Left lung (tissue), 10 donors: ENCODE data around the gene PDCD1. TPM values are rescaled to one million over a fixed set of nuclear protein-coding genes. Genes with fewer than 3 reads are reported as not detected.
A peak's percentile ranks its signal among the peaks of the same experiment; 100 is the strongest.

ENCODE experiments used
- ATAC-seq: fragments of 200-7000 bp; cut with Tn5 transposase; one replicate; pipeline ENCODE4 v1.9.1; 2020; ENCODE audit warnings: moderate library complexity
- DNase-seq, 4 donors: peaks; one replicate each; pipeline ENCODE4 v3.0.0-alpha.2; 2013 to 2020
- H3K27ac ChIP-seq, 2 donors: fragments of 200-600 bp; sonication (generic) in 1 of 2; one replicate each; pipeline versions ENCODE4 v1.5.0 to v1.8.0; 2020 to 2021
- H3K27me3 ChIP-seq, 2 donors: fragments of 200-600 bp; sonication (generic) in 1 of 2; one replicate each; pipeline versions ENCODE4 v1.5.0 to v1.8.0; 2020 to 2021
- H3K36me3 ChIP-seq, 2 donors: fragments of 200-600 bp; sonication (generic) in 1 of 2; one replicate each; pipeline versions ENCODE4 v1.5.0 to v1.8.0; 2020 to 2021
- H3K4me1 ChIP-seq, 2 donors: fragments of 200-600 bp; one replicate each; pipeline ENCODE4 v1.8.0; 2021
- H3K4me3 ChIP-seq, 2 donors: fragments of 200-600 bp; sonication (generic) in 1 of 2; one replicate each; pipeline versions ENCODE4 v1.5.0 to v1.8.0; 2020 to 2021; ENCODE audit warnings: mild to moderate bottlenecking in 1 of 2
- H3K9me3 ChIP-seq, 2 donors: fragments of 200-600 bp; sonication (generic) in 1 of 2; one replicate each; pipeline versions ENCODE4 v1.5.0 to v1.8.0; 2020 to 2021
- CTCF ChIP-seq, 2 donors: fragments of 200-600 bp; sonication (generic) in 1 of 2; IDR thresholded peaks; one replicate each; pipeline versions ENCODE4 v1.5.0 to v1.8.0; 2021; ENCODE audit warnings: antibody characterized with exemption in 2 of 2
- intact Hi-C, 2 donors: fragments of 100-400 bp; cut with DNase I; formaldehyde crosslinking; loops; one replicate each; pipeline versions ENCODE4 v1.11.2 to v1.14.2; 2022
- polyA plus RNA-seq, 6 donors: library from polyadenylated mRNA; unstranded; fragments of 120-200 nt; gene quantifications; one replicate each; pipeline ENCODE4 v1.2.1, GENCODE V29; 2013; ENCODE audit not compliant: insufficient read length in 6 of 6
- total RNA-seq, 2 donors: library from RNA; stranded (reverse); fragmentation: NEBNext Ultra II Directional; extraction: Animal tissue kit (Norgen Biotek cat#: 25700); gene quantifications; one replicate each; pipeline ENCODE4 v1.2.1, GENCODE V29; 2021
- donor health status: DM: no; HTN: yes; CAD: no.
- donor health status: DM: no; HTN: no; CAD: no.

PDCD1 gene
- total and polyA plus RNA-seq, 8 donors, result 0.15 to 1.1 (median 0.31) TPM

GRCh38 chr2:241857041-241857541, 1.6 kb downstream of the PDCD1 start:
- H3K4me3 ChIP-seq, result peak overlapping the region in 1 of 2 donors; percentile 28
- DNase-seq (peak in 1 of 4 donors; percentile 80), ATAC-seq (no peak)
- H3K9me3 ChIP-seq, result no peaks in the 10 kb centered on the region
- intact Hi-C loops, result no loop called here
- no peak for TF ChIP-seq CTCF (IDR thresholded peaks at IDR 0.05)
- no peaks in the 10 kb centered on the region for H3K36me3 ChIP-seq
- peaks cover 5 to 19% of the 10 kb centered on the region in 2 donors for H3K4me1 ChIP-seq
- H3K27ac ChIP-seq, result no peak overlapping the region
- H3K27me3 ChIP-seq, result peaks cover 0 to 38% of the 10 kb centered on the region in 2 donors

GRCh38 chr2:241855888-241856422, 2.7 kb downstream of the PDCD1 start:
- no peaks in the 10 kb centered on the region for H3K36me3 ChIP-seq
- H3K4me3 ChIP-seq, result no peak overlapping the region
- no peak for TF ChIP-seq CTCF (IDR thresholded peaks at IDR 0.05)
- no peak overlapping the region for H3K27ac ChIP-seq
- peaks cover 0 to 34% of the 10 kb centered on the region in 2 donors for H3K27me3 ChIP-seq
- ATAC-seq (no peak), DNase-seq (peak in 1 of 4 donors; percentile 68)
- peaks cover 5 to 19% of the 10 kb centered on the region in 2 donors for H3K4me1 ChIP-seq
- H3K9me3 ChIP-seq, result no peaks in the 10 kb centered on the region
- intact Hi-C loops, result no loop called here

GRCh38 chr2:241855245-241855887, 3.3 kb downstream of the PDCD1 start:
- intact Hi-C loops, result no loop called here
- TF ChIP-seq CTCF (IDR thresholded peaks at IDR 0.05), result no peak
- Histone ChIP-seq H3K9me3 (no peaks in the 10 kb centered on the region), H3K4me3 (no peak overlapping the region), H3K4me1 (peaks cover 5 to 15% of the 10 kb centered on the region in 2 donors), H3K36me3 (no peaks in the 10 kb centered on the region), H3K27me3 (peaks cover 0 to 34% of the 10 kb centered on the region in 2 donors), H3K27ac (no peak overlapping the region)
- DNase-seq, result peak in 1 of 4 donors; percentile 58
- ATAC-seq, result no peak

GRCh38 chr2:241854342-241855244, 4.1 kb downstream of the PDCD1 start:
- intact Hi-C loops, result no loop called here
- Histone ChIP-seq H3K4me3 (no peak overlapping the region), H3K4me1 (peaks cover 5 to 9% of the 10 kb centered on the region in 2 donors), H3K27me3 (peaks cover 0 to 29% of the 10 kb centered on the region in 2 donors), H3K36me3 (no peaks in the 10 kb centered on the region), H3K27ac (no peak overlapping the region), H3K9me3 (no peaks in the 10 kb centered on the region)
- ATAC-seq (no peak), DNase-seq (peak in 1 of 4 donors; percentile 46)
- no peak for TF ChIP-seq CTCF (IDR thresholded peaks at IDR 0.05)
